ENCODE results near the gene DUSP1.

The DUSP1 gene

DNA sequence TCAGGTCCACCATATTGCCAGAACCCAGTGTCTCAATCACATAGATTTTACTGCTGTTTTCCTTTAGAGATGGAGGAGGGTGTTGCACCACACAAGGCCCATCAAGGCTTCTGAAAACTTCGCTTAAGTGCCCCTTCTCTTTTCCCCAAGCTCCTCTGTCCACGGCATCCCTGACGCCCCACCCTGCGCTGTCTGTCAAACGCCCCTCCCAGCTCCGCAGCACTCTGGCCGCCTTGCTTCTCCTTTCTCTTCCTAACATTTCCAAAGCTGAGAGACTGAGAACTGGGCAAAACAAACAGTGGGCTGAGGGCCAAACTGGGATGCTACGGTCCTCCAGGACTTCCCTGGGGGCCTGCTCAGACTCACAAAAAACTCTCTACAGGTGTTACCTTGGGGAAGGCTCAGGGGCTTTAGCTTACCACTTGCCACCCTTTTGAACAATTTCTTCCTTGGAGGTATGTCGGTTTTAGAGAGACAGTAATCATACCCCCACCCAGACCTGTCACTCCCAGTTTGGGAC, 34.8 kb upstream of the DUSP1 start:
- no peak overlapping the region for H3K4me3 Mint-ChIP-seq
- H3K9me3 Mint-ChIP-seq: peaks cover 13% of the 10 kb centered on the region
- peaks cover 4% of the 10 kb centered on the region for H3K36me3 Mint-ChIP-seq (ENCODE audit: low read depth)
- DNase-seq: no peak
- H3K27ac Mint-ChIP-seq: no peak overlapping the region
- peaks cover 6% of the 10 kb centered on the region for H3K27me3 Mint-ChIP-seq (ENCODE audit: low read depth, poor library complexity)
- TF ChIP-seq, protein P1, sequence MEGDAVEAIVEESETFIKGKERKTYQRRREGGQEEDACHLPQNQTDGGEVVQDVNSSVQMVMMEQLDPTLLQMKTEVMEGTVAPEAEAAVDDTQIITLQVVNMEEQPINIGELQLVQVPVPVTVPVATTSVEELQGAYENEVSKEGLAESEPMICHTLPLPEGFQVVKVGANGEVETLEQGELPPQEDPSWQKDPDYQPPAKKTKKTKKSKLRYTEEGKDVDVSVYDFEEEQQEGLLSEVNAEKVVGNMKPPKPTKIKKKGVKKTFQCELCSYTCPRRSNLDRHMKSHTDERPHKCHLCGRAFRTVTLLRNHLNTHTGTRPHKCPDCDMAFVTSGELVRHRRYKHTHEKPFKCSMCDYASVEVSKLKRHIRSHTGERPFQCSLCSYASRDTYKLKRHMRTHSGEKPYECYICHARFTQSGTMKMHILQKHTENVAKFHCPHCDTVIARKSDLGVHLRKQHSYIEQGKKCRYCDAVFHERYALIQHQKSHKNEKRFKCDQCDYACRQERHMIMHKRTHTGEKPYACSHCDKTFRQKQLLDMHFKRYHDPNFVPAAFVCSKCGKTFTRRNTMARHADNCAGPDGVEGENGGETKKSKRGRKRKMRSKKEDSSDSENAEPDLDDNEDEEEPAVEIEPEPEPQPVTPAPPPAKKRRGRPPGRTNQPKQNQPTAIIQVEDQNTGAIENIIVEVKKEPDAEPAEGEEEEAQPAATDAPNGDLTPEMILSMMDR (IDR thresholded peaks at IDR 0.05): no peak
- H3K4me1 Mint-ChIP-seq: peaks cover 19% of the 10 kb centered on the region

DNA sequence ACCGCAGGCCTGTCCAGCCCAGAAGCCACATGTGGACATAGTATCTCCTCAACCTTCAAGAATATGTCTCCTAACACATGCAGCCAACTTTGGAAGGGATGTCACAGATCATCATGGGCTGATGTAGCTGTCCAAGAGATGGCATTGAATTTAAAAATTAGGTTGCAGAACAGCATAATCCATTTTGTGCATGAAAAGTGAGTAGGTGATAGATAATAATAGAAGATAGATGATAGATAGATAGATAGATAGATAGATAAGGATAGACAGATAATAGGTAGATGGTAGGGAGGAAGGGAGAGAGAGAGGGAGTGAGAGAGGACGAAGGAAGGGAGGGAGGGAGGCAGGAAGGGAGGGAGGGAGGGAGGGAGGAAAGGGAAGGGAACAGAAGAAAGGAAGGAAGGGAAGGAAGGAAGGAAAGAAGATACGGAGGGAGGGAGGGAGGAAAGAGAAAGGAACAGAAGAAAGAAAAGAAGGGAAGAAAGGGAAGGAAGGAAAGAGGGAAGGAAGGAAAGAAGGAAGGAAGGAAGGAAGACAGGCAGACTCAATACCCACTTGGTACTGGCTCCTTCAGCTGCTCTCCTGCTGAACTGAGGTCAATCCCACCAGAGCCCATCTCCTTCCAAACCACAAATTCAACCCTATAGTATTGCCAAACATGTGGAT, 34.2 kb upstream of the DUSP1 start:
- TF ChIP-seq, protein P1 (IDR thresholded peaks at IDR 0.05): no peak
- H3K27me3 Mint-ChIP-seq (ENCODE audit: low read depth, poor library complexity): peaks cover 6% of the 10 kb centered on the region

DNA sequence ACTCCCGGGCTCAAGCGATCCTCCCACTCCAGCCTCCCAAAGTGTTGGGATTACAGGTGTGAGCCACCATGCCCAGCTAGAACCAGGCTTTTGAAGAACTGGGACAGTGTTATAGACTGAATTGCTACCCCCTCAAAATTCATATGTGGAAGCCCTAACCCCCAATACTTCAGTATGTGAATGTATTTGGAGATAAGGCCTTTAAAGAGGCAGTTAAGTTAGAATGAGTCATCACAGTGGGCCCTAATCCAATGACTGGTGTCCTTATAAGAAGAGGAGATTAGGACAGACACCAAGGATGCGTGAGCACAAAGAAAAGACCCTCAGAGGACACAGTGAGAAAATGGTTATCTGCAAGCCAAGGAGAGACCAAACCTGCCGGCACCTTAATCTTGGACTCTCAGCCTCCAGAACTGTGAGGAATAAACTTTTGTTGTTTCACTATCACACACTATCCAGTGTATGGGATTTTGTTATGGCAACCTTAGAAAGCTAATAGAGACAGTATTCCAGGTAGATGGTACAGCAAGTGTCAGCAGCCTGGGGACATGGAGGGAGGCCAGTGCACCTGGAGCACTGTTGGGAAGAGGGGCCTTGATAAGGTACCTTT, 31.7 kb upstream of the DUSP1 start:
- Mint-ChIP-seq H3K27me3 (ENCODE audit: low read depth, poor library complexity) (peaks cover 15% of the 10 kb centered on the region), H3K4me3 (no peak overlapping the region), H3K9me3 (no peaks in the 10 kb centered on the region), H3K36me3 (ENCODE audit: low read depth) (no peaks in the 10 kb centered on the region), H3K27ac (no peak overlapping the region), H3K4me1 (peaks cover 26% of the 10 kb centered on the region)
- TF ChIP-seq, protein P1 (IDR thresholded peaks at IDR 0.05): no peak
- DNase-seq: no peak

More for the DNA sequence above, 34.2 kb upstream of the DUSP1 start:
- H3K4me1 Mint-ChIP-seq: peaks cover 20% of the 10 kb centered on the region
- H3K27ac Mint-ChIP-seq: no peak overlapping the region
- peaks cover 4% of the 10 kb centered on the region for H3K36me3 Mint-ChIP-seq (ENCODE audit: low read depth)
- H3K9me3 Mint-ChIP-seq: peaks cover 6% of the 10 kb centered on the region
- no peak for DNase-seq
- no peak overlapping the region for H3K4me3 Mint-ChIP-seq

DNA sequence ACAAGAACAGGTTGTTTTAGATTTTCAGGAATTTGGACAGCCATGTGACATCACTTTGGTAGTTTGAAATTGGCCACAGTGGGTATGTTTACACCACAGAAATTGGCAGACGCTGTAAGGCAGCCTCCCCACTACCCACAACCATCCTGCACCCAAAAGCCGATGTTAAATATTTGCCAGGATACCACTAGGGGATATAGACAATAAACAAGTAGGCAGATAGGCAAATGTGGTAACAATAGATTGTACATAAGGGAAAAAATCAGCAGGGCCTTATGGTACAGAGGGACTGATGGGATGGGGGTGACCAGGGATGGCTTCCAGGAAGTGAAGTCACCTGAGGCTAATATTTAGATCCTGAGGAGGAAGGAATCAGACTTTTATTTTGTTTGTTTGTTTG, 31.1 kb upstream of the DUSP1 start:
- no peak for DNase-seq
- H3K27ac Mint-ChIP-seq: no peak overlapping the region
- H3K9me3 Mint-ChIP-seq: no peaks in the 10 kb centered on the region
- H3K4me1 Mint-ChIP-seq: peaks cover 20% of the 10 kb centered on the region
- no peaks in the 10 kb centered on the region for H3K36me3 Mint-ChIP-seq (ENCODE audit: low read depth)
- H3K4me3 Mint-ChIP-seq: no peak overlapping the region
- peaks cover 18% of the 10 kb centered on the region for H3K27me3 Mint-ChIP-seq (ENCODE audit: low read depth, poor library complexity)
- TF ChIP-seq, protein P1 (IDR thresholded peaks at IDR 0.05): no peak

DNA sequence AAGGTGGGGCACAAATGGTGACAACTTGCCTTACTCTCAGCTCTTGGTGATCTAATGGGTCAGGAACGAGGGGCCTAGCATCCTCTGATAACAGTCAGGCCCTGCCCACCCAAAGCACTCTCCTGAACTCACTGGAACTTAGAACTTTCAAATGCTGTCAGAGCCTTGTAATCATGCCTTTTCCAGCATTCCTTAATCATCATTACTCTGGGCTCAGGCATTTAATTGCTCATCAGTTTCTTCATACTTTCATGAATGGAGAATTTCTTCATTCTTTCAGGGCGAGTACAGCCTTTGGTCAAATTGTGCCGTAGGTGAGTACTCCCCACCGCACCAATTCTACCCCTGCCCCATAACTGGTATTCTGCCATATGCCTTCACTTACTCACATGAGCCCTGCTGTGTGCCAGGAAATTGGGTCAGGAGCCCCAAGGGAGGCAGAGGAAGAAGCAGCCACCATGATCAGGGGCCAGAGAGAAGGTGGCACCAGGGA, 30.2 kb upstream of the DUSP1 start:
- H3K27ac Mint-ChIP-seq: no peak overlapping the region
- H3K9me3 Mint-ChIP-seq: no peaks in the 10 kb centered on the region
- peaks cover 21% of the 10 kb centered on the region for H3K4me1 Mint-ChIP-seq
- no peaks in the 10 kb centered on the region for H3K36me3 Mint-ChIP-seq (ENCODE audit: low read depth)
- H3K4me3 Mint-ChIP-seq: no peak overlapping the region
- H3K27me3 Mint-ChIP-seq (ENCODE audit: low read depth, poor library complexity): peaks cover 18% of the 10 kb centered on the region
- TF ChIP-seq, protein P1 (IDR thresholded peaks at IDR 0.05): no peak
- DNase-seq: no peak
